ENCODE measurements around the gene SLC35F6. TPM values are rescaled to one million over a fixed set of nuclear protein-coding genes. Genes with fewer than 3 reads are reported as not detected.

The SLC35F6 gene
- total RNA-seq, 1 experiment from 2014 or later: 37.8 TPM

Other genes starting within 250 kb of the SLC35F6 start
- gene CIB4, start 122.9 kb upstream of the SLC35F6 start, total RNA-seq (2014; rRNA removed; shearing (Covaris generic)): not detected in 2 replicates
- 0.02 and 0.08 TPM in 2 replicates for gene KCNK3, start 71.6 kb upstream of the SLC35F6 start, total RNA-seq (2014; rRNA removed; shearing (Covaris generic))
- 50.2 and 52.9 TPM in 2 replicates for gene CENPA, start 21.8 kb downstream of the SLC35F6 start, total RNA-seq (2014; rRNA removed; shearing (Covaris generic))
- 1.2 TPM in 2 replicates for gene DPYSL5, start 83.8 kb downstream of the SLC35F6 start, total RNA-seq (2014; rRNA removed; shearing (Covaris generic))
- gene MAPRE3, start 206.4 kb downstream of the SLC35F6 start, total RNA-seq (2014; rRNA removed; shearing (Covaris generic)): 0.51 and 0.57 TPM in 2 replicates

All from SJCRH30 (cell line).